Kasumi-1 (cell line): Measurements from ENCODE around the gene MAPKAPK2.
"Not testable (repeated sequence)": the region's sequence is repeated elsewhere in the genome, so short reads cannot be mapped to it uniquely, and the experiment has no call there.

Experiments used
- DNase-seq, 2 experiments: peaks; one replicate each; lab custom pipeline; 2025; lab: John Stamatoyannopoulos, UW

The MAPKAPK2 gene

DNA sequence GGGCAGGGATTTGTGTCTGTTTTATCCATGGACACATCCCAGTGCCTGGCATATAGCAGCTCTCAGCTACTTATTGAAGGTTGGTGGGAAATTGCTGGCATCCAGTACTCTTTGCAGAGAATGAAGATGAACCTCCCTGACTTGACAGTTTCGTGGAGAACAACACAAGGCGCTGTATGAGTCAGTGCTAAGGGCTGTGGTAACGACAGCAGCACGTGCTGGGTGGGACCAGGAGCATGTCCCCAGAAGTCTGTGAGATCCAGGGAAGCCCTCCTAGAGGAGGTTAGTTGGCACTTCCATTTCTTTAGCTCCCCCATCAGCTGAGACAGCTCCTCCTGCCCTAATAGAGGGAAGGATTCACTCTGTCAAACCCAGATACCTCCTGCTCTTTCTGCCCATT is 60.0 kb downstream of the MAPKAPK2 start:
- DNase-seq: no peak

DNA sequence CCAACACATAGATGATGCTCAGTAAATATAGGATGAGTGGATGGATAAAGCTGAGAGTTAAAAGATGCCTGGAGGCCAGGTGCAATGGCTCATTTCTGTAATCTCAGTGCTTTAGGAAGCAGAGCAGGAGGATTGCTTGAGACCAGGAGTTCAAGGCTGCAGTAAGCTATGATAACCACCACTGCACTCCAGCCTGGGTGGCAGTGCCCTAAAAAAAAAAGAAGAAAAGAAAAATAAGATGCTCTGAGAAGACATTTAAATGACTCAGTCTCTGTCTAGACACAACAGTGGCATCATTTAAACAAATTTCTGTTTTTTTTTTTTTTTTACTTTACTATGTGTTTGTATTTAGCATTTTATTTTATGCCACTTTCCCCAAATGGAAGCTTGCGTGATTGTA is 60.6 kb downstream of the MAPKAPK2 start:
- no peak for DNase-seq

DNA sequence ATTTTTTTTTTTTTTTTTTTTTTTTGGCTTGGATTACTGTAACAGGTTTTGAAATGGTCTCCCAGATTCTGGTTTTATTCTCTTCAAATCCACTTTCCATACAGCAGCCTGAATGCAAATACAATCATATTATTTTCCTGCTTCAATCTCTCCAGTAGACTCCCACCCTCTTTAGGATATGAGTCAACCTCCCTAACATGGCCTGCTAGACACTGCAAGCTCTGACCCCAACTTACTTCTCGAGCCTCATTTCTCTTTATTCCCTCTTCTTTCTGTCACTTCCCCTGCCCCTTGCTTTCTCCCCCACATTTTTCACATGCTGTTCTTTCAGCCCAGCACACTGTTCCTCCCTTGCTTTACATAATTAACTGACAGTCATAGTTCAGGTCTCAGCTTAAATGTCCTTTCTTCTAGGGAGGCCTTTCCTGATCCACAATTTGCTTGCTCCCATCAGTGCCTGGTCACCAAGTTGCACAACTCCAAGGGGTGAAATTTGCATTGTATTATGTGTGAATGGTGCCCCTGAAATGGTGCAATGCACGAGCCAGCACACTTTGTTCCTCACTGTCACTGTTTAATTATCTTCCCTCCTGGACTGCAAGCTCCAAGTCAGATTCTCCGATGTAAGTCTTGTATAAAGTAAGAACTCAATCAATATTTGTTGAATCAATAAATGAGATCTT is 63.8 kb downstream of the MAPKAPK2 start:
- no peak for DNase-seq

DNA sequence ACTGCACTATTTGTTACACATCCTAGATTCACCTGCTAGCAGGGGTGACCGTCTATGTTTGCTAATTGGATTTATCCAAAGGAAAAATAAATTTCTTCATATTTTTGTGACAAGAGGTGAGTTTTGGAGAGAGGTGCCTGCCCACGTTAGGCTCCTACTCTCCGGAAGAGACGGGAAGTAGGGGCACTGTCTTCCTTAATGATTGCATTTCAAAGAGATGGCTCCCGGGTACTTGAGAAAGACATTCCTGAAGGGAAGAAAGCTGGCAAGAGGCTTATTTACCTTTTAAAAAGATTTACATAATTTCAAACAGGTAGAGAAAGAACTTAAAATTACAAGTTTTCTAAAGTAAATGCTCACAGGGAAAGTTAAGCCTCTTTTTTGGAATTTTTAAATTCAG is 67.2 kb downstream of the MAPKAPK2 start:
- DNase-seq: no peak

DNA sequence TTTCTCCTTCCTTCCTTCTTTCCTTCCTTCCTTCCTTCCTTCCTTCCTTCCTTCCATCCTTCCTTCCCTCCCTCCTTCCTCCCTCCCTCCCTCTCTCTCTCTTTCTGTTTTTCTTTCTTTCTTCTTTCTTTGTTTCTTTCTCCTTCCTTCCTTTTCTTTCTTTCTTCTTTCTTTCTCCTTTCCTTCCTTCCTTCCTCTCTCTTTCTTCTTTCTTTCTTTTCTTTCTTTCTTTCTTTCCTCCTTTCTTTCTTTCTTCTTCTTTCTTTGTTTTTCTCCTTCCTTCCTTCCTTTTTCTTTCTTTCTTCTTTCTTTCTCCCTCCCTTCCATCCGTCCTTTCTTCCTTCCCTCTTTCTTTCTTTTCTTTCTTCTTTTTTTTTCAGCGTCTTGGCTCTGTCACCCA is 67.8 kb downstream of the MAPKAPK2 start:
- no peak for DNase-seq

DNA sequence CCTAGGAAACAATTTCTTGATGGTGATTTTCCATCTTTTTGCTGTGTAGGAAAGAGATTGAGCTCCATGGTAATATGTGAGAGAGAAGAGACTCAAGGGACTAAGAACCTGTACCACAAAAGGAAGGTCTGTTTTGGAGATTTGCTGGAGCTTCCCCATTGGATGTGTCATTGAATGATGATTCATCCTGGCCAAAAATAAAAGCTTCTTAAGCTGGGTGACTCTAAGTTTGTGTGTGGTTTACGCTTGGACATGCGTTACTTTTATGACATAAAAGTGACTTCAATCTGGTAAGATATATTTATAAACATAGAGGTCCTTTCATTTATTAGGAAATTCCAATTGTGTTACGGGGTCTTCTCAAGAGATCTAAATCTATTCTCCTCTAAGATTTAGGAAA is 68.4 kb downstream of the MAPKAPK2 start:
- no peak for DNase-seq

DNA sequence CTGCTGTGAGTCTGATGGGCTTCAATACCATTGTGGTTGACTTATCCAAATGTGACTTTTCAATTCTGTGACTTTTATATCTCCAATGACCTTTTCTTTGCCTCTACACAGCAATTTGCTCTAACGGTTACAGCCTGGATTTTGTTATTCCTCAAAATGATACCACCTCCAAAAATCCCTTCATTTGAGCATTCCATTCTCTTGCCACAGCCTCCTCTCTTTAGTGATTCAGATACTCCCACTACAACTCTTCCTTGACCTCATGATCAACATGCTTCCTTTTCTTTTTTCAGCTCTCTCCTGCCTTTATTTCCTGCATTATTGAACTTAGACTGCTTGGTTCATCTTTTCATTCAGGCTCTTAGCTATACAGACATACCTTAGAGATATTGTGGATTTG is 69.3 kb downstream of the MAPKAPK2 start:
- no peak for DNase-seq

DNA sequence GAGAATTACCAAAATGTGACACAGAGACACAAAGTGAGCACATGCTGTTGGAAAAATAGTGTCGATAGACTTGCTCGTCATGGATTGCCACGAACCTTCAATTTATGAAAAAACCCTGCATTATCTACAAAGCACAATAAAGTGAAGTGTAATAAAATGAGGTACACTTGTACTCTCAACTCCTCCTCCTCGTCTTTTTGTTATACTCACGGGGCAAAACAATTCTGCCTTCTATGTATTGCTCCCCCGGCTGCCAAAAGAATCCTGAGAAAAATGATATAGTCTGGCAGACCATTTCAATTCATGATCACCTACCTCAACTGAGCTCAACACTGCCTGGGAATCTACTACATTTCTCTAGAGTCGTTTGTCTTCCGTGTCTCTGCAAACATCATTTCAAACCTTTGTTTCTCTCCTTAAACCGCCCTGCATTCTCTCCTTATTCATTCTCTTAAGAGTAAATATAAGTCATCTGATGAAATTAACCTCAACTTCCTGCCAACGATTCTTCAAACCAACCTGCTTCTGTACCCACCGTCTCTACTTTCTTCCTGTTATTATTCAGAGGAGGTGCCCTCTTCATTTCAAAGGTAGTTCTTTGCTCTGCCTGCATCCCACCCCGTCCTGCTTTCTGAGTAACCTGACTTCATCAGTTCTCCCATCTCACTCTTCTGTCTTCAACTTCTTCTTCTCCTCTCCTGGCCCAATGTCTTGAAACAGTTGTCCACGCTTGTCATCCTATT is 73.0 kb downstream of the MAPKAPK2 start:
- DNase-seq: peak in 1 of 2 experiments; percentile 13

DNA sequence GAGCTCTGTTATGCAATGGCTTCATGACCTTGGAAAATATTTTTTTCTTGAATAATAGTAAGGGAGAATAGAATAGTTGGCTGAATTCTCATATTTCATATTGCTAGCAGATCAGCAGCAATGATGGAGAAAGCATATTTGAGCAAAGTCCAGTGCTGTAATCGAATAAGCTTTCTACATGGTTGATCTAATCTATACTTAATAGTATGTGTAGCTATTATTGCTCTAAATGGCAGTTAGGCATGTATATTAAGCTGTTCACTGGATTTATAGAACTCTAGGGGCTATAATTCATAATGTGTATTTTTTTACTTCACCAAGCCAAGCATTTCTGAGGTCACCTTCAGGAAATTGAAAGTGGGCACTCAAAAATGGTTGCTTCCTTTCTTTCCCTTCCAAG is 75.9 kb downstream of the MAPKAPK2 start:
- no peak for DNase-seq

DNA sequence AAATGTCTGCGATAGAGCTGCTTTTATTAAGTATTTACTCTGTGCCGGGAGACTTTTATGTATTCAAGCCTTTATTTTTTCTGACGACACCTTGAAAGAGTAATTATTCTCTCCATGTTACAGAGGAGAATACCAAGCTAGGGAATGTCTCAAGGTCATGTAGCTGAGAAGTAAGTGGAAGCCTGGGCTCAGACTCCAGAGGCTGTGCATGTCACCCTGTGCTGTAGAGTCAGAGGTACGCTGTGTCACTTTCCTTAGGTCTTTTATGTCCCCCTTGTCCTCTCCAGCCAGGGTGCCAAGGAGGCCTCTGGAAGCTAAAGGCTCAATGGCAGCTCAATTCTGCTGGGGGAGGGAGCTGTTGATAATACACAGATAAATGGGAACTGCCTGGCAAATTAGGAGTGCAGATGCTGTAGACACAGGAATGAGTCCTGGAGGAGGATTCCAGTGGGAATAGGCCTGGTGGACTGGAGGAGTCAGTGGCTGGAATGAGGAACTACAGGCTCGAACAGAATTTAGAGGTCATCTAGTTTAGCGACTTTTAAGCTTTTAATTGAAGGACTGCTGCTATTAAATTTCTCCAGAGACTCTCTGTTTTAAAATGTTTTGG is 76.6 kb downstream of the MAPKAPK2 start:
- DNase-seq: no peak

DNA sequence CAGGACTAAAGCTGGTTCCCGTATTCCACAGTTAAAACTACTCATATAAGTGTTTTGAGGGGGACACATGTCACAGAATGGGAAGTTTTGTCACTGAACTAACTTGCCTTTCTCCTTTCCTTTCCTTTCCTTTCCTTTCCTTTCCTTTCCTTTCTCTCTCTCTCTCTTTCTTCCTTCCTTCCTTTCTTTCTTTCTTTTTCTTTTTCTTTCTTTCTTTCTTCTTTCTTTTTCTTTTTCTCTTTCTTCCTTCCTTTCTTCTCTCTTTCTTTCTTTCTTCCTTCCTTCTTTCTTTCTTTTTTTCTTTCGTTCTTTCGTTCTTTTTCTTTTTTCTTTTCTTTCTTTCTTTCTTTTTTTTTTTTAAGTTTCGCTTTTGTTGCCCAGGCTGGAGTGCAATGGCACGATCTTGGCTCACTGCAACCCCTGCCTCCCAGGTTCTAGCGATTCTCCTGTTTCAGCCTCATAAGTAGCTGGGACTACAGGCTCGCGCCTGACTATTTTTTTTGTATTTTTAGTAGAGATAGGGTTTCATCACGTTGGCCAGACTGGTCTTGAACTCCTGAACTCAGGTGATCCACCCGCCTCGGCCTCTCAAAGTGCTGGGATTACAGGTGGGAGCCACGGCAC is 78.1 kb downstream of the MAPKAPK2 start:
- DNase-seq: not testable (repeated sequence)

DNA sequence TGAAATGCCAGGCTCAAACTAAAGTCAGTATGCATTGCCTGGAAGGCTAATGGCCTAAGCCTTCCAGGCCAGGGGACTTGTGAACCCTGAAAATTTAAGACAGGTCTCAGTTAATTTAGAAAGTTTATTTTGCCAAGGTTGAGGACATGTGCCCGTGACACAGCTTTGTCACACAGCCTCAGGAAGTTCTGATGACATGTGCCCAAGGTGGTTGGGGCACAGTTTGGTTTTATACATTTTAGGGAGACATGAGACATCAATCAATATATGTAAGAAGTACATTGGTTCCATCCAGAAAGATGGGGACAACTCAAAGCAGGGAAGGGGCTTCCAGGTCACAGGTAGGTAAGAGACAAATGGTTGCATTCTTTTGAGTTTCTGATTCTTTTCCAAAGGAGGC is 81.1 kb downstream of the MAPKAPK2 start:
- not testable (repeated sequence) for DNase-seq

DNA sequence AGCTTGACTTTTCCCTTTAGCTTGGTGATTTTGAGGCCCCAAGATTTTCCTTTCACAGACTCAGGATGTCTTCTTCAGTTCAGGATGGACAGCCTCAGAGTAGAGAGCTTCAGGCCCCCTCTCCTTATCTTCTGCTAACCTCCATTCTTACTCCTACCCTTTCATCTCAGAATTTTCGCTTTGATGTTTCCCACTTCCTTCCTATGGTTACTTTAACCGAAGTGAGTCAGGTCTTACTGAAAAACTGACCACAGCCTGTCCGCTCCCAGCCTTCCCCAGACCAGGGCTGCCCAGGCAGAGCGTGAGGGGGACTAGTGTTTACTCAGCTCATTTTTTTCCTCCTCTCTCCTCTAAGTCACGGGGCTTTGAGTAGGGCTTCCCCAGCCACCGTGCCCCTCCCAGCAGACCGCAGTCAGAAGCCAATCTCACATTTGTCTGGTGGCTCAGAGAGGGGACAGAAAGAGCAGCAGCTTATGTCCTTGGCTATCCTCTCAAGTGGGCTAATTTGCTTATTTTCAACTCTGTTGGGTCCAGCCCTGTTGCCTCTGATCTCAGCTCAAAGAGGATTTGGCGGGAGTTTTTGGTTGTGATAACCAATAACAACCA is 81.6 kb downstream of the MAPKAPK2 start:
- DNase-seq: peak in 1 of 2 experiments; percentile 26

DNA sequence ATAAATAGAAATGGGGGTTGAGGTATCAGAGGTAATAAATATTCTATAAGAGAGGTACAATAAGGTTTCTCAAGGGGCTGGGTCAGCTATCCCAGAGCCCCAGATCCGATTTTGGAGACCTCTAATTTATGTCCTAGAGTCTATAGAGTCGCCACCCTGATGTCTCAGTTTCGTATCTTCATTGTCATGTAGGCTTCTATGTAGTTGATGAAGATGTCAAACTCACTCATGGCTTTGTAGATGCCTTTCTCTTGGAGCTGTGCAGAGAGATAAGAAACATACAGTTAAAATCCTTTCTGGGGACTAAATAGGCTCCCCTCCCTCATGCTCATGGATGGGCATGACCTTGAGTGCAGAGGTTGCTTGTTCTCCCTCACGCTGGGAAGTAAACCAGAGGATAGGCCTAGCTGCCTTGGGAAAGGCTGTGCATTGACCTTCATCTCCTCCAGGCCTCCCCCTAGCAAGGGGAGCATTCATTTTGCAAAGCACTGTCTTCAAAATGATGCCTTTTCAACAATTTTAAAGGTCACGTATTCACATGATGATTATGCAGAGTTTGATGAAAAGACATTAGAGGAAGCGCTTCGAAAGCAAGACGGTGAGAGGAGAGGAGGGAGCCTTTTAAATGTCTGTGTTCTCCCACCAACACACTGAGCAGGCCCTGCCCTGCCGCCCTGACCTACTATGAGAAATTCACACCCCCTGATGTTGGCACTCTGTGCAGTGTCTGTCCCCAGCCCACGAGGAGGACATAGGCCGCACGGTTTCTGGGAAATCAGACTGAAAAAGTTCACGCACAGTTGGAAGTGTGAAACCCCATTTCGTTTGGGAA is 84.0 kb downstream of the MAPKAPK2 start:
- DNase-seq: no peak

DNA sequence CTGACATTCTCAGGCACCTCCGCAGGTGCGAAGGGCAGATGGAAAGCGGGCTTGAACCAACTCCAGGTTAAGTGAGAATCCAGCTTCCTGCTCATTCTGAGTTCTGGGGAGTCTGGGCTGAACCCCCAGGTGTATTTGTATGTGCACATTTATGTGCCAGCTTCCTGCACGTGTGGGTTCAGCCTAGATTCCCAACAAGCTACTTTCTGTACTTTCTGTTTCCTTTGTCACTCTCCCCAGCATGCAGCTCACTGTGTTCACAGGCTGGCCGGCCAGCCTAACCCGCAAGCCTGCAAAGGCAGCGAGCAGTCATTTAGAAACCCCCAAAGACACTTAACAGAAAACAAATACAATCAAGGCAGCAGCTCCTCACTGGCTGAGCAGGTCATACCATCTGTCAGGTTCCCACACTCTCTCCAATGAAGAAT is 84.6 kb downstream of the MAPKAPK2 start:
- no peak for DNase-seq

DNA sequence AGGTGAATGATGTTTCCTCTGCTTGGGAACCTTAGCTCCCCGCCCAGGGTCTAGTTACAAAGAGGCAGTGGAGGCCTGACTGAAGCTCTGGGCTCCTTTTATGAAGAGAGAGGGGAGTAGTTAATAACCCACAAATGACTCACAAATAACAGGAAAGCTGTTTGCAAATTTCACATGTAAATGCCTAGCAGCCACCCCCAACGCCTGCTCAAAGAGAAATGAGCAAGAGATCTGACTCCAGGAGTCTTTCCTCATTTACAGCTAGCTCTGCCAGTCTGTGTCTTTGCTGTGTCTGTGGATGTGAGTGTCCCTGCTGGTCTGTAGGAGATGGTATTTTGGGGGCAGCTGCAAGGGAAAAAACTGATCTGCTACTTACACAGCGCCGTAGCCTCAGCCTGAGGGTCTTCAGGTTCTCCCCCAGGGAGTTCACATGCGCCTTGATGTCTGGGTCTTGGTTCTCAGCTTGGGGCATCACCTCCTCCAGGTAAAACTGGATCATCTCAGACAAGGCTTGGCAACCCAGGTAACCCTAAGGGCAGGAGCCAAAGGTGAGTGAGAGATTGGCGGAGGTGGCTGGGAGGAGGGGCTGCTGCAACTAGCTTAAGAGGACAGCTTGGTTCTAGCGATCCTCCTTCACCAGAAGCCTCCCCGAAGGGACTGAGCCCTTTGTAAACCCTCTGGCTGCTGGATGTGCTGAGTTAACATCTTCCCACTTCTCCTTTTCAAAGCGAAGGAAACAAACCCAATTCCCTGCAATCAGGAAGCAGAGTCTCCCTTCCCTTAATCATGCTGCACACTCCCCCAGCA is 86.0 kb downstream of the MAPKAPK2 start, which contains the start of gene IL19:
Gene IL19 (plus strand): TSS at position 243 of the 807 bp plus-strand sequence. CDS start 65,890 bp downstream, outside the sequence.
- DNase-seq: peak; percentile 57 to 71

DNA sequence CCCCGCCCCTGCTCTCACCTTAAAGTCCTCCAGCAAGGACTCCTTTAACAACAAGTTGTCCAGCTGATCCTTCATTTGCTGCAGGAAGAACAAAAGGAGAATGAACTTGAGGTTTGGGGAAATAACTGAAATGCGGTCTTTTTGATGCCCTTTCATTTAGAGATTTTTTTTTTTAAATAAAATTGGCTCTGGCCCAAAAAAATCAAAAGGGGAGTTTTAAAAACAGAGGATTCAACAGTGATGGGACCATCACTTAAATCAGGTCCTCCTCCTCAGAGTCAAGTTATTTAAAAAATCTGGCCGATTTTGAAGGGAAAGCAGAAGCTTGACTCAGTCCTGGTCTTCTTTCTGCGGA is 86.6 kb downstream of the MAPKAPK2 start:
- DNase-seq: peak in 1 of 2 experiments; percentile 48

DNA sequence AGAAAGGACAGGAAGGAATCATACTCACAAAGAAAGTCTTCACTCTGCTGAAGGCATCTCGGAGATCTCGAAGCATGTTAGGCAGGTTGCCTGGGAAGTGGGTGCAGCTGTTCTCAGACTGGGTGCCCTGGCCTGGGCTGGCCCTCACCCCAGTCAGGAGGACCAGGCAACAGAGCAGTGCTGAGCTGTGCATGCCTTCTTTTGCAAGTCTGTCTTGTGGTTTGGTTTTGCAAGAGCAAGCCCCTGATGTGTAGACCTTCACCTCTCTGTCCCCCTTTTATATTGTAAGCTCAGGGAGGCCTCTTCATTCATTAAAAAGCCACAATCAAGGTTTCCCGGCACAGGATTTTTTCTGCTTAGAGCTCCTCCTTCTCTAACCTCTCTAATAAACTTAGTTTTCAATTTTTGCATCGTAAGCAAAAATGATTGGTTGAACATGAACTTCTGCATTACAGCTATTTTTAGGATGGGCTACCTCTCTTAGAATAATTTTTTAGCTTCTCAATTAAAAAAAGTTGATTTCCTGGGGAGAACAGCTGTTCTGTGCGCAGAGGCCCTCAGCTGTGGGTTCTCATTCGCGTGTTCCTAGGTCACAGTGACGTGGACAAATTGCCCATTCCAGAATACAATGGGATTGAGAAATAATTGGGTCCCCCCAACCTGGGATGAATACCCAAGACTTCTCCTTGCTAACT is 87.7 kb downstream of the MAPKAPK2 start, which contains the start of gene IL10:
Gene IL10 (minus strand): TSS at position 252 of the 695 bp plus-strand sequence. CDS start 59 bp downstream, at position 193.
- DNase-seq: peak; percentile 10 to 30

DNA sequence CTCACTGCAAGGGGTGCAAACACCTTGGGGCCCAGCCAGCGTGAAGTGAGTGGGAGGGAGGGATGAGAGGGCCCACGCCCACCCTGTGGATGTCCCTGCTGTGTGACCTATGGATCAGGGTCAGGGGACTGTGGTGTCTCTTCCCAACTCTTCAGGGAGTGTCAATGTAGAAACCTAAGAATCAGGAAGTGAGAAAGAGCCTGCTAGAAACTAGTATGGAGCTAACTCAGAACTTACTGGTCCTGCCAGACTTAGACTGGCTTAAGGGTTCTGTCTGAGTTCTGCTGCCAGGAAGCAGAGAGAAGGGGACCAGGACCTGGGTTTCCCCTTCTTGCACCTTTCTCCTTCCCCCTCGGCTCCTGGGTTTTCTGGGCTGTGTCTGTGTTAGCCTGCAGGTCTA is 89.4 kb downstream of the MAPKAPK2 start:
- no peak for DNase-seq

DNA sequence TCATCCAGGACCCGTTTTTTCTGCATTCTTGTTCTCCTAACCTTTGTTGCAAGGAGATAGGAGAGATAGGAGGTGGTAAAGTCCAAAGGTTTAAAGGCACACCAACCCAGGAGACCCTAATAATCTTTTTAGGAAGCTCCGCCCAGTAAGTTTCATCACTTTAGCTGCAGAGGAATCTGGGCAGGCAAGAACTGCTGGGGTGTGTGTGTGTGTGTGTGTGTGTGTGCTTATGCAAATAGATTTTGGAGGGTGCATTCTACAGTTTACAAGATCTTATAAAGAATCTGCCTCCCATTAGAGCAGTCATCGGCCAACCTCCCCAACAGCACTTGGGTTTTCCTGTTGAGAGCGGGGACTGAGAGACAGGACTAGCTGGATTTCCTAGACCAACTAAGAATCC is 91.5 kb downstream of the MAPKAPK2 start:
- DNase-seq: no peak
